ENCODE data around the gene SLC25A48.

GRCh38 chr5:135877570-135878155 is 43.2 kb downstream of the SLC25A48 start:
- TF ChIP-seq, protein P1, sequence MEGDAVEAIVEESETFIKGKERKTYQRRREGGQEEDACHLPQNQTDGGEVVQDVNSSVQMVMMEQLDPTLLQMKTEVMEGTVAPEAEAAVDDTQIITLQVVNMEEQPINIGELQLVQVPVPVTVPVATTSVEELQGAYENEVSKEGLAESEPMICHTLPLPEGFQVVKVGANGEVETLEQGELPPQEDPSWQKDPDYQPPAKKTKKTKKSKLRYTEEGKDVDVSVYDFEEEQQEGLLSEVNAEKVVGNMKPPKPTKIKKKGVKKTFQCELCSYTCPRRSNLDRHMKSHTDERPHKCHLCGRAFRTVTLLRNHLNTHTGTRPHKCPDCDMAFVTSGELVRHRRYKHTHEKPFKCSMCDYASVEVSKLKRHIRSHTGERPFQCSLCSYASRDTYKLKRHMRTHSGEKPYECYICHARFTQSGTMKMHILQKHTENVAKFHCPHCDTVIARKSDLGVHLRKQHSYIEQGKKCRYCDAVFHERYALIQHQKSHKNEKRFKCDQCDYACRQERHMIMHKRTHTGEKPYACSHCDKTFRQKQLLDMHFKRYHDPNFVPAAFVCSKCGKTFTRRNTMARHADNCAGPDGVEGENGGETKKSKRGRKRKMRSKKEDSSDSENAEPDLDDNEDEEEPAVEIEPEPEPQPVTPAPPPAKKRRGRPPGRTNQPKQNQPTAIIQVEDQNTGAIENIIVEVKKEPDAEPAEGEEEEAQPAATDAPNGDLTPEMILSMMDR (conservative IDR thresholded peaks at IDR 0.05), result no peak
- no peak for TF ChIP-seq EZH2 (IDR thresholded peaks at IDR 0.05; ENCODE audit: low read depth)
